Hematopoietic multipotent progenitor cell treated with erythropoietin and hydrocortisone succinate and interleukin-3 and kit ligand, for 6 days (in vitro differentiated cells): ENCODE measurements around the gene FOXE3.

Experiments used
- DNase-seq: peaks from one replicate; pipeline ENCODE4 v3.0.0-alpha.2; 2015

FOXE3 gene

GRCh38 chr1:47436304-47436978 lies 20.4 kb downstream of the FOXE3 start:
- DNase-seq = peak; percentile 86

DNA sequence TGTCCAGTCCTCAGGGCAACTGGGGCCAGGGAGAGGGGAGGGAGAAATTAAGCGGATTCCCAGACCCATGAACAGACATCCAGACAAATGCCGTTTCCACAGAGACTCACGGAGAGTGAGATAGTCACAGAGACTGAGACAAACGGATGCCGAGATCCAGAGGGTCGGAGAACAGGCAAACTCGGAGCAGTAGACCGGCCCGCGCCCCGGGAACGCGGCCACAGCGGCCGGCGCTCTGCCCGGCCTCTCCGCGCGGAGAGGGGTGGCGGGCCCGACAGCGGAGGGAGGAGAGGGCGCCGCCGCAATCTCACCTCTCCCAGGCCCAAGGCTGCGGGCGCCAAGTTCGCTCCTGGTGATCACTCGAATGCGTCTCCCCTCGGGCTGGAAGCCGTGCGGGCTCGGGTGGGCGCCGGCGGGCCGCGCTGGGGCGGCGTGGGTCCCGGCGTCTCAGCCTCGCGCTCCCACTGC lies 20.9 kb downstream of the FOXE3 start:
- peak; percentile 46 for DNase-seq

DNA sequence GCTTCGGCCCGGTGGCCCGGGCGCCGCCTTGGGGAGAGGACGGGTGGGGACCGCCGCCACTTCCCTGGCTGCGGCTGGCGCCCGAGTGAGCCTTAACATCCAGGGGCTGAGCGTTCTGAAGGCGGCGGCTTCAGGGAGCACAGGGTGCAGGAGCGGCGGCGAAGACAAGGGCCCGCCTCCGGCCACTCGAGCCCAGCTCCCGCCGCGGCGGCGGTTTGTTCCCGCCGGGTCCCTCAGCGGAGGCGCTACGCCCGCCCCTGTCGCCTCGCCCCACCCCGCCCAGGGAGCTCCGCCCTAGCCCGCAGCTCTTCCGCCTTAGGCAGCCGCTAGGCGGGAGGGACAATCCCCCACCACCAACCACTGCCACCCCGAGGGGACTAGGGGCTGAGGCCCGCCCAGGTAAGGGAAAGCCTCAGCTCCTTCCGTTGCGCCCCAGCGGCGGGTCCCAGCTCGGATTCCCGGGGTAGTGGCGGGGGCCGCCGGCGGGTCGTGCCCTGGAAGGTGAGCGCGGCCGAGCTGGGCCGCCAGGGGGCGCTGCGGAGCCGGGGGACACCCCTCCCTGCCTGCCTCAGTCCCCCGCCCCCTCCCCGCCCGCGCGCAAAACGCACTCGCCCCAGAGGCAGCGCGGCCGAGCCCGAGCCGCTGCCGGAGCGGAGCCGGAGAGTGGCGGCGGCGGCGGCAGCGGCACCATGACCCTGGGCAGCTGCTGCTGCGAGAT lies 21.5 kb downstream of the FOXE3 start, which contains the start of gene FOXD2:
FOXD2 (plus strand) TSS at position 598 of the 718 bp plus-strand sequence; CDS start at position 690, 92 bp downstream.
- DNase-seq = peak; percentile 91

DNA sequence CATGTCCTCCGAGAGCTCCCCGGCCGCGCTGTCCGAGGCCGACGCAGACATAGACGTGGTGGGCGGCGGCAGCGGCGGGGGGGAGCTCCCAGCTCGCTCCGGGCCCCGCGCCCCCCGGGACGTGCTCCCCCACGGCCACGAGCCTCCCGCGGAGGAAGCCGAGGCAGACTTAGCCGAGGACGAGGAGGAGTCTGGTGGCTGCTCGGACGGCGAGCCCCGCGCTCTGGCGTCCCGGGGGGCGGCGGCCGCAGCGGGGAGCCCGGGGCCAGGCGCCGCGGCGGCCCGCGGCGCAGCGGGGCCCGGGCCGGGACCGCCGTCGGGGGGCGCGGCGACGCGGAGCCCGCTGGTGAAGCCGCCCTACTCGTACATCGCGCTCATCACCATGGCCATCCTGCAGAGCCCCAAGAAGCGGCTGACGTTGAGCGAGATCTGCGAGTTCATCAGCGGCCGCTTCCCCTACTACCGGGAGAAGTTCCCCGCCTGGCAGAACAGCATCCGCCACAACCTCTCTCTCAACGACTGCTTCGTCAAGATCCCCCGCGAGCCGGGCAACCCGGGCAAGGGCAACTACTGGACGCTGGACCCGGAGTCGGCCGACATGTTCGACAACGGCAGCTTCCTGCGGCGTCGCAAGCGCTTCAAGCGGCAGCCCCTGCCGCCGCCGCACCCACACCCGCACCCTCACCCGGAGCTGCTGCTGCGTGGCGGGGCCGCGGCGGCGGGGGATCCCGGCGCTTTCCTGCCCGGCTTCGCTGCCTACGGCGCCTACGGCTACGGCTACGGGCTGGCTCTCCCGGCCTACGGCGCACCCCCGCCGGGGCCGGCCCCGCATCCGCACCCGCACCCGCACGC lies 22.3 kb downstream of the FOXE3 start:
- DNase-seq = no peak

DNA sequence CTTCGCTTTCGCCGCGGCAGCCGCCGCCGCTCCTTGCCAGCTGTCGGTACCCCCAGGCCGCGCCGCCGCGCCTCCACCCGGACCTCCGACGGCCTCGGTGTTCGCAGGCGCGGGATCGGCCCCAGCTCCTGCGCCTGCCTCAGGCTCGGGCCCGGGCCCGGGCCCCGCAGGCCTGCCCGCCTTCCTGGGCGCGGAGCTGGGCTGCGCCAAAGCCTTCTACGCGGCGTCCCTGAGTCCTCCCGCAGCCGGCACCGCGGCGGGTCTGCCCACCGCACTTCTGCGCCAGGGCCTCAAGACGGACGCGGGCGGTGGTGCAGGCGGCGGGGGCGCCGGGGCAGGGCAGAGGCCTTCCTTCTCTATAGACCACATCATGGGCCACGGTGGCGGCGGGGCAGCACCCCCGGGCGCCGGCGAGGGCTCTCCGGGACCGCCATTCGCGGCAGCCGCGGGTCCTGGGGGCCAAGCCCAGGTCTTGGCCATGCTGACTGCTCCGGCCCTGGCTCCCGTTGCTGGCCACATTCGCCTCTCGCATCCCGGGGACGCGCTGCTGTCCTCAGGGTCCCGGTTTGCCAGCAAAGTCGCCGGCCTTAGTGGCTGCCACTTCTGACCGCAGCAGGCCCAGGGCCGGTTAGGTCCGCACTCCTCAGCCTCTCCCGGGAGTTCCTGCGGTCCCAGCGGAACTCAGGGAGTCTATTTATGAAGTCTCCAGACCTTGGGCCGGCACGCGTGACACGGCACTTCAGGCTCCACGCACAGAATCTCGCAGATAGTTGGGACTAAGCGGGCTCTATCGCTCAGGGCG lies 23.1 kb downstream of the FOXE3 start:
- DNase-seq = no peak

- DNase-seq = no peak
Observed at GRCh38 chr1:47439819-47440598, 23.9 kb downstream of the FOXE3 start.

GRCh38 chr1:47440599-47441081 lies 24.6 kb downstream of the FOXE3 start:
- DNase-seq = no peak

DNA sequence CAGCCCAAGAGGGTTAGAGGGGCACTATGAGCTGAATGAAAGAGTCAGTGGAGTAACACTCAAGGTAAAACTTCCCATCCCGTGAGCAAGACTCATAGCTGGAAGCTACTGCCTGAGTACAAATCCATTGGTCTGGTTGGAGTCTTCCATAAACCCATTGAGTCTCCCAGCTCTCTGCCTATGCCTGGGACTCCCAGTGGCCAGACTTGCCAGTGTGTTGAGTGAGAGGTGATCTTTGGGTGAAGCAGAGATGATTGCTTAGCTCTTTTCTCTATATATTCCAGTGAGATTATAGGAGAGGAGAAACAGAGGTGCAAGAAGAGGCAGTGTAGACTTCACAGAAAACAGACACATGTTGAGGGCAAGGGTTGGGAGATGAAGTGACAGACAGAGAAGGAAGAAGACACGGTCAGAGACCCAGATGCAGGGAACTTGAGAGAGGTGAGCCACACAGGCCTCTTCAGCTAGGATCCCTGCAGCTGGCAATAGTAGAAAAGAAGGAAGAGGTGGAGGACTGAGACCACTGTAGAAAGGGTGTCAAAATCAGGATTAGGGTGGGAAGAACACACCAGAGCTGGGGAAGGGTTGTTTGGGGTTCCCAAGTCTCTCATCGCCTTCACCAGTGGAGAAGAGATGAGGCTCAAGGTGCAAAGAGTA lies 25.5 kb downstream of the FOXE3 start:
- no peak for DNase-seq

GRCh38 chr1:47442202-47442601 lies 26.1 kb downstream of the FOXE3 start:
- no peak for DNase-seq

DNA sequence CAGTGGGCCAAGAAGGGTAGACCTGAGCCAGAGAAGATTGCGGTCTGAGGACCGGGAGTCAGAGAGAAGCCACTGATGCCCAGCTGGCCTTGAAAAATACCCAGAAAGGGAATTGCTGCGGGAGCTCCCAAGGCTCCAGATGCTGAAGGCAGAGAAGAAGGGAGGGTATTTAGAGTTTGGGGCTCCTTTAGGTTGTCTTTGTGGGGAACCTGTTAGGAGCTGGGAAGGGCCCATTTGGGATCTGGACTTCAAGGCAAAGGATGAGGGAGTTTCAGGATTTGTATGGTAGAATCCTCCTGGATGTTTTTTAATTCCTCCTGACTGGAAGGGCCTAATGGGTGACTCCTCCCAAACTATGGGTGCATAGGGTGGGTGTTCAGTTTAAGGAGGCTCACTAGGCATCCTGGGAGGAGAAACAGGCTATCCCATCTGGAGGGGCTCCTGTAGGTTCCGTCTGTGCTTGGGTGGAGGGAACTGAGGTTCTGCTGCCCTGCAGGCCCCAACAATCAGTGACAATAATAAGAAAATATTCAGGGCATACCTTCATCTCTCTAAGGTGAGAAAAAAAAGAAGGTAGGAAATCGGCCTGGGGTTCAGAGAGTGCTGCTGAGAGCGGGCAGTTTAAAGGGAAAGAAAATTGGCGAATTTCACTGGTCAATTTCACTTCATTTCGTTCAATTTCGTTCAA lies 26.9 kb downstream of the FOXE3 start:
- DNase-seq = no peak

DNA sequence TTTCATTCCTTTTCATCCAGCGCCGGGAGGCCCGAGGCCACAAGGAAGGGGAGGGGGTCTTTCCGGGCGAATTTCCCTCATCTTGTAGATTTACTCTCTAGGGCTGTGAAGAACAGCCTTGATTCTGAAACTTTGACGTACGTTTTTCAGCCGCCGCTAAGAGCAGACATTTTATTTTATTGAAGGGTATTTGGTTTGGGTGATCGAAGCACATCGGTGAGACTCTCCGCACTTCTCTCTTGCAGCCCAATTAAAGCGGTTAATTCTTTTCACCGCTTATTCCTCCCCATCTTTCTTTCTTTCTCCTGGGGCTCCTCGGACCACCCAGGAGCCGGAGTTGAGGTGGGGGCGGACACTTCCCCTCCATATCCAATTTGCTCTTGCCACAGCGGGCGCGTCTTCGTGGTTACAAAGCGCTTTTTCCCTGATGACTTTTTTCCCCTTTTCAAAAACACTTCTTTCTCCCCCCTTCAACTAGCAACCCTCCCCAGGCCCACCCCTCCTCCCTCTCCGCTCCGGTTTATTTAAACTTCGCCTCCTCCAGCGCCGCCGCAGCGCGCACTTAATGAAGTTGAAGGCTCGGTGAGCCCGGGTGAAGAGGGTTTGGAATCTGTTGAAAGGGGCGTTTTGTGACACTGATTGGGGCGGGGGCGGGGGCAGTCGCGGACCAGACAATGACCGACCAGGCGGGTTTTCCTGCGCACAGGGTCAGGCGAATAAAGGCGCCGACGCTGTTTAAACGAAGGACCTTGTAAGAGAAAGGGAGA lies 27.6 kb downstream of the FOXE3 start:
- no peak for DNase-seq

GRCh38 chr1:47444297-47444561 lies 28.1 kb downstream of the FOXE3 start:
- DNase-seq = no peak

- DNase-seq = no peak
Observed at GRCh38 chr1:47444562-47445465, 28.7 kb downstream of the FOXE3 start.

DNA sequence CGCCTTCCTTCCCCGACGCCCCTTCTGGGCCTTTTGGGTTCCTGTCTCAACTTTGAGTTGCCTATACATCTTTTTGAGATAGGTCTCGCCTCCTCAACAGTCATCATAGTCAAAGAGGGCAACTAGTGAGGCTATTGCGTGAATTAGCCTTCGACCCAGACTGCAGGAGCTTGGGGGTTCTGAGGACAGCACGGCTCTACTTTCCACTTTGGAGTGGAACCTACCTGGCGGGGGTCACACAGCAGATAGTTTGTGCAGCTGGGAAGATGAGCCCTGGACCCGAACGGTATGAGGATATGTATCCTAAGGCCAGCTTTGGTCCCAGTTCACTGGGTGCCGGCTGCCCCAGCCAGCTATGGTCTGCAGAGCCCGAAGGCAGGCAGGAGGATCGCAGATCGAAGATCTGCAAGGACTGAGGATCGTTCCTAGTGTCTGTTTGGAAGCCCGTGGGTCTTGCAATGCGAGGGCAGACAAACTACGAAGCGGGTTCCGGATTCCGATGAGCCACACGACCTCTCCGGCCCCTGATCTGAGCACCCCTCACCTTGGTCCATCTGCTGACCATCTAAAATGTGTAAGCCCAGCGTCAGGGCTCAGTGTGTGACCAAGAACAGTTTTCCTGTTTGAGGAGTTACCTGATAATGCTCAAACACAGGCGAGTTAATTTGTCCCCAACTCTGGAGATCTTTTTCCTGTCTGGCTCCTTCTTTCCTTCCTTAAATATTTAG lies 29.9 kb downstream of the FOXE3 start:
- DNase-seq = no peak

DNA sequence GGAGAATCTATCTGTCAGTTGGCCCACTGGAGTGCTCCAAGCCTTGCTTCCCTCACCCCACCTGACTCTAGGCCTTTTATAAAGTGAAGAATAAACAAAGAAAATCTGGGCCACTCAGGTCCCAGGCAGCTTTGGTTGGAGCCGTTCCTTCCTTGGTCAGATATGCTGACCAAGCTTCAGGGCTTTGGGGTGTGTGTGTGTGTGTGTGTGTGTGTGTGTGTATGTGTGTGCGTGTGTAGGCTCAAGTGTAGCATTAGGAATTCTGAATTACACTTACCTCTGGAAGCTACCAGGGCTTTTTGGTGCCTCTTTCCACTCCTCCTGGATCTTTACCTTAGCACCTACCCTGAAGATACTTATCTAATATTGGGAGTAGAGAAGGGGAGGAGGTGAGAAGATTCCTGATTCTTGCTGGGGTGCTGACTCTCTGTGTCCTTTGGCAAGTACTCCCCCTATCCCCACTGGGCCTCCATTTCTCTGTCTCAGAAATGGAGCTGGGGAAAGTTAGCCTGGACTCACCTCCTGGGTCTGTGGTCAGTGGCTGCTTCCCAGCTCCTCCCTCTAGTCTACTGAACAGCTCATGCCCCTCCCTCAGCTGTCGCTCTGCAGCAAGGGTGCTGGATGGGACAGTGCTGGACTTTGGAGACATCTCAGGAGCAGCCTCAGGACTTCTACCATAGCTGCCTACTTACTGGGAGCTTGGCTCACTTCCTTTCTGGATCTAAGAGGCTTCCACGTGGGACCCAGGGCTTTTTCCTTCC lies 32.6 kb downstream of the FOXE3 start:
- DNase-seq = no peak

DNA sequence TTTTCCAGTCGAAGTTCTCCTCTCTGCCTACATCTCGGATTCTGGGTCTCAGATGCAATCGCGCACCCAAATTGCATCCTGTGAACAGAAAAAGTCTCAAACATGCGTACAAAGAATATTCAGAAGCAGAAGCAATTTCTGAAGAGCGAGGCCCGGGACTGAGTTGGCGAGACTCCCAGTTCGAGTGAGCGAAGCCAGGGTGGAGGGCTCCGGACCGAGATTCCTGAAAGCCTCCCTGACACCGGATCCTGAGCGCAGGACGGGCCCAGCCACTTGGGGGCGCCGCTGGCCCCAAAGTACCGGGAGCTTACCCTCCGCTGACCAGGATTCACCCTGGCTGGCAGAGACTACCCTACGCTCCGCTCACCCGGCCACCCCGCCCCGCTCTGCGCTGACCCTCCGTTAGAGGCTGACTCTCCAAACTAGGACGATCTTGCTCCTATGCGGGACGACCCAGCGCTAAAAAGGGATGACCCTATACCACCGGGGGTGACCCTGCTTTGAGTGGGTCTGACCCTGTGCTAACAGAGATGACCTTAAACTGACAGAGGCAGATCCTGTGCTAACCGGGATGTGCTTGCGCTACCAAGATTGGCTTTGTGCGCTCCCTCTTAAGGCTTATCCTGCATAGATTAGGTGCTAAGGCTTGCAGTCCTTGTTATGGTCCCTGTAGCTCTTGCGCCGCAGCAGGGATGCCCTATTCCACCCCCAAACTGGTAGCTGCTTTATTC lies 33.9 kb downstream of the FOXE3 start:
- no peak for DNase-seq

- DNase-seq = no peak
Observed at GRCh38 chr1:47450606-47451005, 34.5 kb downstream of the FOXE3 start.
